K562 (cell line): ENCODE data around the gene SMIM13. TPM values are rescaled to one million over a fixed set of nuclear protein-coding genes. Genes with fewer than 3 reads are reported as not detected.

ENCODE experiments used
- ATF1 ChIP-seq, 2 experiments: fragments of 450-650 bp in 1 of 2; IDR thresholded peaks; 2 replicates each; pipeline ENCODE4 v1.6.1; 2016; ENCODE audit warnings: missing compliant biosample characterization in 1 of 2, missing genetic modification characterization in 1 of 2
- BRD9 ChIP-seq: fragments of 450-650 bp; IDR thresholded peaks from 2 replicates; pipeline ENCODE4 v1.6.1; 2018; ENCODE audit warnings: low read depth; ENCODE audit not compliant: partially characterized antibody
- CEBPG ChIP-seq, 3 experiments: fragments of 200-800 bp in 1 of 3; sonication (Bioruptor generic) in 1 of 3; sonication (generic) in 1 of 3; formaldehyde crosslinking in 1 of 3; IDR thresholded peaks in 2 of 3; conservative IDR thresholded peaks in 1 of 3; 2 replicates each; pipeline versions ENCODE4 v1.6.1 to v1.8.0; 2016 to 2022; ENCODE audit warnings: missing compliant biosample characterization in 2 of 3, missing genetic modification characterization in 2 of 3, mild to moderate bottlenecking in 1 of 3, missing genetic modification reagents in 1 of 3
- CHD4 ChIP-seq: fragments of 200-600 bp; sonication (generic); IDR thresholded peaks from 3 replicates; pipeline ENCODE4 v1.6.1; 2012; ENCODE audit warnings: low read depth, mild to moderate bottlenecking, mixed read lengths, low read length, inconsistent platforms; ENCODE audit not compliant: insufficient read depth, insufficient replicate concordance, poor library complexity, severe bottlenecking
- EP300 ChIP-seq: IDR thresholded peaks from 2 replicates; pipeline ENCODE4 v1.6.1; 2012; ENCODE audit warnings: low read length, improper control_type of control experiment
- ETV6 ChIP-seq, 3 experiments: fragments of 150-350 bp in 1 of 3; sonication (generic) in 1 of 3; formaldehyde crosslinking in 1 of 3; IDR thresholded peaks; 2 replicates each; pipeline versions ENCODE4 v1.6.1 to v1.8.0; 2014 to 2022; ENCODE audit warnings: borderline replicate concordance in 2 of 3, low read depth in 2 of 3, antibody characterized with exemption in 1 of 3, low read length in 1 of 3, mild to moderate bottlenecking in 1 of 3, missing genetic modification reagents in 1 of 3
- FOSL1 ChIP-seq: fragments of 200-800 bp; sonication (Bioruptor generic); conservative IDR thresholded peaks from 2 replicates; pipeline ENCODE4 v1.6.1; 2016; ENCODE audit warnings: missing genetic modification characterization, missing compliant biosample characterization
- JUND ChIP-seq, 2 experiments: IDR thresholded peaks; 2 replicates in 1 of 2; 3 replicates in 1 of 2; pipeline ENCODE4 v1.6.1; 2011; ENCODE audit warnings: borderline replicate concordance in 2 of 2, low read depth in 2 of 2, low read length in 2 of 2, improper control_type of control experiment in 1 of 2, missing biosample characterization in 1 of 2, missing genetic modification characterization in 1 of 2, missing genetic modification reagents in 1 of 2
- MAX ChIP-seq: sonication (generic); formaldehyde crosslinking; IDR thresholded peaks from 2 replicates; pipeline ENCODE4 v1.9.0; 2022; ENCODE audit warnings: mild to moderate bottlenecking, missing genetic modification reagents
- NCOA1 ChIP-seq: fragments of 450-650 bp; IDR thresholded peaks from 2 replicates; pipeline ENCODE4 v1.6.1; 2016; ENCODE audit warnings: low read depth
- PML ChIP-seq: IDR thresholded peaks from 2 replicates; pipeline ENCODE4 v1.6.1; 2012; ENCODE audit warnings: low read length, inconsistent platforms
- RBM34 ChIP-seq: fragments of 200-400 bp; formaldehyde crosslinking; IDR thresholded peaks from 2 replicates; pipeline ENCODE4 v1.6.1; 2018; ENCODE audit warnings: low read length, borderline replicate concordance; ENCODE audit not compliant: insufficient read depth
- SRSF1 ChIP-seq: fragments of 200-400 bp; formaldehyde crosslinking; IDR thresholded peaks from 2 replicates; pipeline ENCODE4 v1.6.1; 2017; ENCODE audit warnings: mild to moderate bottlenecking, low read depth, low read length, moderate library complexity
- STAG1 ChIP-seq: sonication (generic); formaldehyde crosslinking; IDR thresholded peaks from 2 replicates; pipeline ENCODE4 v1.5.0; 2020; ENCODE audit warnings: missing genetic modification reagents, borderline replicate concordance
- TFAM ChIP-seq: fragments of 250-450 bp; sonication (Bioruptor Pico); conservative IDR thresholded peaks from 2 replicates; pipeline ENCODE4 v1.5.0; 2021; ENCODE audit warnings: mild to moderate bottlenecking, moderate library complexity
- XRCC5 ChIP-seq: fragments of 200-400 bp; formaldehyde crosslinking; IDR thresholded peaks from 2 replicates; pipeline ENCODE4 v1.6.1; 2017; ENCODE audit warnings: low read depth, mild to moderate bottlenecking, low read length
- ZNF184 ChIP-seq: sonication (generic); formaldehyde crosslinking; IDR thresholded peaks from 2 replicates; pipeline ENCODE4 v1.5.0; 2020; ENCODE audit warnings: missing genetic modification reagents
- ZNF384 ChIP-seq: IDR thresholded peaks from 2 replicates; pipeline ENCODE4 v1.6.1; 2012; ENCODE audit warnings: low read depth, low read length, improper control_type of control experiment
- ZNF398 ChIP-seq: fragments of 250-450 bp; sonication (Bioruptor Pico); IDR thresholded peaks from 2 replicates; pipeline ENCODE4 v1.8.0; 2021; ENCODE audit warnings: moderate library complexity, mild to moderate bottlenecking, inconsistent platforms
- ZNF512 ChIP-seq: IDR thresholded peaks from 2 replicates; pipeline ENCODE4 v1.6.1; 2016; ENCODE audit warnings: missing genetic modification characterization, missing compliant biosample characterization
- ZNF551 ChIP-seq: fragments of 250-450 bp; sonication (Bioruptor Pico); IDR thresholded peaks from 2 replicates; pipeline ENCODE4 v1.5.0; 2021; ENCODE audit warnings: mild to moderate bottlenecking, moderate library complexity
- ZNF584 ChIP-seq: fragments of 200-800 bp; sonication (Bioruptor generic); IDR thresholded peaks from 2 replicates; pipeline ENCODE4 v1.6.1; 2016; ENCODE audit warnings: low read depth, mild to moderate bottlenecking, missing genetic modification characterization, missing compliant biosample characterization
- polyA plus RNA-seq, 8 experiments: library from polyadenylated mRNA; depleted of rRNA in 4 of 8; stranded (reverse) in 5 of 8; unstranded in 3 of 8; fragments of >200 nt; fragmentation: Nextera tagmentation in 2 of 8; fragmentation: Illumina TruSeq in 1 of 8; extraction: Ambion mirVana in 2 of 8; extraction: Trizol in 1 of 8; gene quantifications; 2 replicates each; pipeline versions ENCODE4 v1.2.1 to v1.2.3, GENCODE V29; 2011 to 2014; ENCODE audit warnings: inconsistent platforms in 1 of 8, missing spikeins in 1 of 8
- total RNA-seq, 7 experiments: library from RNA; depleted of rRNA in 6 of 7; stranded (reverse); fragments of >200 nt in 6 of 7; fragmentation: Illumina TruSeq in 2 of 7; extraction: Trizol in 2 of 7; gene quantifications; 2 replicates each; pipeline versions ENCODE4 v1.2.1 to v1.2.3, GENCODE V29; 2011 to 2021; ENCODE audit warnings: low replicate concordance in 1 of 7
- TF ChIP-seq, protein P1 (sequence below): IDR thresholded peaks from 2 replicates; pipeline ENCODE4 v1.6.1; 2014; ENCODE audit warnings: antibody characterized with exemption

SMIM13 gene
- total and polyA plus RNA-seq, 9 of the 15 experiments (the other 6 are each of a cell fraction or from before 2014, with no cell fraction given) = 5.5 to 24.8 (median 11.7) TPM

DNA sequence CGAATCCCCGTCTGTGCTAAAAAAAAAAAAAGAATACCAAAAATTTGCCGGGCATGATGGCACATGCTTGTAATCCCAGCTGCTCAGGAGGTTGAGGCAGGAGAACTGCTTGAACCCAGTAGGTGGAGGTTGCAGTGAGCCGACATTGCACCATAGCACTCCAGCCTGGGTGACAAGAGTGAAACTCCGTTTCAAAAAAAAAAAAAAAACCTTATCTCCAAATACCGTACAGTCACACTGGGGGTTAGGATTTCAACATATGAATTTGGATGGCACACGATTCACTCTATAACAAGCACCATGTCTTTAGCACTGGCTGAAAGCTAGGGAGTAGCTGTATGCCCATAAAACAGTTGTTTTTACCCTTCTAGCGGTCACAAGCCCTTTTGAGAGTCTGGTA is 3.8 kb downstream of the SMIM13 start (continued):
- no peak for TF ChIP-seq MAX (CRISPR knock-in tag)
- TF ChIP-seq ZNF398 = no peak
- TF ChIP-seq XRCC5 = no peak
- TF ChIP-seq JUND (IDR thresholded peaks at IDR 0.05; ENCODE audit: borderline replicate concordance, low read depth, low read length) = no peak
- no peak for TF ChIP-seq JUND (tag; IDR thresholded peaks at IDR 0.05; ENCODE audit: borderline replicate concordance, low read depth, low read length)
- no peak for TF ChIP-seq RBM34
- TF ChIP-seq ATF1 (CRISPR knock-in tag; IDR thresholded peaks at IDR 0.05) = no peak
- 0 out of 2 replicates have a peak, but pooled peaks have one; percentile 33 for TF ChIP-seq ATF1 (tag; IDR thresholded peaks at IDR 0.05)
- TF ChIP-seq NCOA1 = no peak
- TF ChIP-seq ETV6 (IDR thresholded peaks at IDR 0.05; ENCODE audit: borderline replicate concordance in 1 of 2, low read depth in 2 of 2, low read length in 1 of 2) = no peak
- no peak for TF ChIP-seq ETV6 (CRISPR knock-in tag; IDR thresholded peaks at IDR 0.05; ENCODE audit: borderline replicate concordance)
- TF ChIP-seq CEBPG (CRISPR knock-in tag; IDR thresholded peaks at IDR 0.05) = no peak
- peak; percentile 73 for TF ChIP-seq CEBPG (tag; conservative IDR thresholded peaks at IDR 0.05 in 1 of 2, IDR thresholded peaks at IDR 0.05 in 1 of 2)
- no peak for TF ChIP-seq CHD4
- TF ChIP-seq FOSL1 (tag) = 0 out of 2 replicates have a peak, but pooled peaks have one; percentile 15
- TF ChIP-seq ZNF512 (tag) = no peak
- TF ChIP-seq BRD9 = no peak
- peak; percentile 96 for TF ChIP-seq ZNF384
- TF ChIP-seq STAG1 = no peak
- no peak for TF ChIP-seq TFAM (CRISPR knock-in tag)
- no peak for TF ChIP-seq SRSF1
- TF ChIP-seq ZNF184 = no peak
- no peak for TF ChIP-seq ZNF551
- TF ChIP-seq PML = no peak
- 0 out of 2 replicates have a peak, but pooled peaks have one; percentile 27 for TF ChIP-seq EP300
- TF ChIP-seq ZNF584 (CRISPR knock-in tag) = no peak
- TF ChIP-seq, protein P1, sequence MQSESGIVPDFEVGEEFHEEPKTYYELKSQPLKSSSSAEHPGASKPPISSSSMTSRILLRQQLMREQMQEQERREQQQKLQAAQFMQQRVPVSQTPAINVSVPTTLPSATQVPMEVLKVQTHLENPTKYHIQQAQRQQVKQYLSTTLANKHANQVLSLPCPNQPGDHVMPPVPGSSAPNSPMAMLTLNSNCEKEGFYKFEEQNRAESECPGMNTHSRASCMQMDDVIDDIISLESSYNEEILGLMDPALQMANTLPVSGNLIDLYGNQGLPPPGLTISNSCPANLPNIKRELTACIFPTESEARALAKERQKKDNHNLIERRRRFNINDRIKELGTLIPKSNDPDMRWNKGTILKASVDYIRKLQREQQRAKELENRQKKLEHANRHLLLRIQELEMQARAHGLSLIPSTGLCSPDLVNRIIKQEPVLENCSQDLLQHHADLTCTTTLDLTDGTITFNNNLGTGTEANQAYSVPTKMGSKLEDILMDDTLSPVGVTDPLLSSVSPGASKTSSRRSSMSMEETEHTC = no peak
